Measurements from ENCODE around the gene LHFPL4.
"Not testable (repeated sequence)": the region's sequence is repeated elsewhere in the genome, so short reads cannot be mapped to it uniquely, and the experiment has no call there.

Gene LHFPL4

DNA sequence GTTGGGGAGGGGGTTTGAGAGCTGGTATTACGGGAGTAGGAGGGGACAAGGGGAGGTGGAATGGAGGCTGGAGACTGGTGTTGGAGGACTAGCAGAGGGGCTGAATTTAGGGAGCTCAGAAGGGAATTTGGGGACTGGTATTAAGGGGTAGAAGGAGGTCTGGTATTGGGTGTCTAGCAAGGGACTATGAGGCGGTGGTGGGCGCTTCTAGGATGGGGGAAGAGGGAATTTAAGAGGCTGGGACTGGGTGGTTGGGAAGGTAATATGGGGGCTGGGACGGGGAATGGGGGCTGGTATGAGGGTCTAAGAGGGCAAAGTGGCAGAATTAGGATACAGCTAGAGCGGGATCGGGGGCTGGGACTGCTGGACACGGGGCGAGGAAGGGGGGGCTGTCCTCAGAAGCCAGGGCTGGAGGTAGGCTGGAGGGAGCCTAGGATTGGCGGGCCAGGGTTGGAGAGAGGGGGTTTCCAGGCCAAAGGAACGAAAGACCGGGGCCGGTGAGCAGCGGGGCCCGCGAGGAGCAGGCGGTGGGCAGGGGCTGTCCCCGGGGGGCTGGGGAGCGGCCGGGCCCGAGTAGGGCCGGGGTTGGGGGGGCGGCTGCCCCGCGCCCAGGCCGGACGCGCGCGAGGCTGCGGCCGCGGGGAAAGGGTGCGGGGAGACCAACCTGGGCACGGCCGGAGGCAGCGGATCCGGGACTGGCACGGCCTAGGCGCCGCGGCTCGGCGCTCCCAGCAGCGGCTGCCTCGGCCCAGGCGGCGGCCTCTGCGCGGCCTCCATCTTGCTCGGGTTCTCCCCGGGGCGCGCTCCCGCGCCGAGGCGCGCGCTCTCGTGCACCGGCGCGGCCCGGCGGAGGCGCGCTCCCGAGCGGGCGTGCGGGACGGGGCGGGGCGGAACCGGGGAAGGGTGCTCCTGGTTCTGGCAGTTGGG, at the start of gene LHFPL4:
LHFPL4 (minus strand) TSS at position 802 of the 927 bp plus-strand sequence. CDS start 1,143 bp downstream, outside the sequence.
- Histone ChIP-seq H3K4me3 (no peak within 1 kb of the TSS), H3K9ac (no peak within 1 kb of the TSS), H3K27me3 (no peaks in the 10 kb centered on the region), H3K36me3 (no peaks in the 10 kb centered on the region), H3K9me3 (peaks cover 7% of the 10 kb centered on the region; the same call in 1 of the 2 replicates), H3K4me1 (no peaks in the 10 kb centered on the region), H3K27ac (no peak within 1 kb of the TSS), H4K20me1 (no peaks in the 10 kb centered on the region), H3K4me2 (no peak within 1 kb of the TSS)
- no peak for TF ChIP-seq Cebpa-rat (IDR thresholded peaks at IDR 0.05)

- H3K4me2 ChIP-seq: no peak overlapping the region
- H3K4me1 ChIP-seq: no peaks in the 10 kb centered on the region
- H4K20me1 ChIP-seq: no peaks in the 10 kb centered on the region
- H3K4me3 ChIP-seq: no peak overlapping the region
- H3K9me3 ChIP-seq: peaks cover 44% of the 10 kb centered on the region
- H3K36me3 ChIP-seq: no peaks in the 10 kb centered on the region
- no peak overlapping the region for H3K9ac ChIP-seq
- TF ChIP-seq Cebpa-rat (IDR thresholded peaks at IDR 0.05): no peak
- H3K27me3 ChIP-seq: no peaks in the 10 kb centered on the region
- no peak overlapping the region for H3K27ac ChIP-seq
These were observed 49.0 kb upstream of the LHFPL4 start for GRCh38 chr3:9602620-9603019.

DNA sequence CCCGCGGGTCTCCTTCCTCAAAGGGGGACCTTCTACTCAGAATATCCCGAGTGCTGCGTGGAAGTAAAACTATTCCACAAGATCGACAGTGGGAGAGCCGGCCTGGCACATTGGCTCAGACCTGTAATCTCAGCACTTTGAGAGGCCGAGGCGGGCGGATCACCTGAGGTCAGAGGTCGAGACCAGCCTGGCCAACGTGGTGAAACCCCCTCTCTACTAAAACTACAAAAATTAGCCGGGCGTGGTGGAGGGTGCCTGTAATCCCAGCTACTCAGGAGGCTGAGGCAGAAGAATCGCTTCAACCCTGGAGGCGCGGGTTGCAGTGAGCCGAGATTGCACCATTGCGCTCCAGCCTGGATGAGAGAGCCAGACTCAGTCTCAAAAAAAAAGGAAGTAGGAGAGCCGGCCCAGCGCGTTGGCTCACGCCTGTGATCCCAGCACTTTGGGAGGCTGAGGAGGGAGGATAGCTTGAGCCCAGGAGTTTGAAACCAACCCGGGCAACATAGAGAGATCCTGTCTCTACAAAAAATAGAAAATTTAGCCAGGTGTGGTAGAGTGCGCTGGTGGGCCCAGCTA, 47.5 kb upstream of the LHFPL4 start:
- H3K4me2 ChIP-seq, H3K27ac ChIP-seq, H3K4me1 ChIP-seq, H3K27me3 ChIP-seq, H3K36me3 ChIP-seq, H4K20me1 ChIP-seq, H3K9ac ChIP-seq, H3K4me3 ChIP-seq: not testable (repeated sequence)
- peaks cover 31% of the 10 kb centered on the region for H3K9me3 ChIP-seq

- no peak overlapping the region for H3K4me3 ChIP-seq
- no peaks in the 10 kb centered on the region for H3K4me1 ChIP-seq
- H4K20me1 ChIP-seq: no peaks in the 10 kb centered on the region
- peaks cover 26% of the 10 kb centered on the region for H3K9me3 ChIP-seq
- no peak overlapping the region for H3K4me2 ChIP-seq
- H3K9ac ChIP-seq: no peak overlapping the region
- H3K27me3 ChIP-seq: no peaks in the 10 kb centered on the region
- H3K27ac ChIP-seq: no peak overlapping the region
- TF ChIP-seq Cebpa-rat (IDR thresholded peaks at IDR 0.05): no peak
- H3K36me3 ChIP-seq: no peaks in the 10 kb centered on the region
These were observed 47.0 kb upstream of the LHFPL4 start for GRCh38 chr3:9600597-9600996.

DNA sequence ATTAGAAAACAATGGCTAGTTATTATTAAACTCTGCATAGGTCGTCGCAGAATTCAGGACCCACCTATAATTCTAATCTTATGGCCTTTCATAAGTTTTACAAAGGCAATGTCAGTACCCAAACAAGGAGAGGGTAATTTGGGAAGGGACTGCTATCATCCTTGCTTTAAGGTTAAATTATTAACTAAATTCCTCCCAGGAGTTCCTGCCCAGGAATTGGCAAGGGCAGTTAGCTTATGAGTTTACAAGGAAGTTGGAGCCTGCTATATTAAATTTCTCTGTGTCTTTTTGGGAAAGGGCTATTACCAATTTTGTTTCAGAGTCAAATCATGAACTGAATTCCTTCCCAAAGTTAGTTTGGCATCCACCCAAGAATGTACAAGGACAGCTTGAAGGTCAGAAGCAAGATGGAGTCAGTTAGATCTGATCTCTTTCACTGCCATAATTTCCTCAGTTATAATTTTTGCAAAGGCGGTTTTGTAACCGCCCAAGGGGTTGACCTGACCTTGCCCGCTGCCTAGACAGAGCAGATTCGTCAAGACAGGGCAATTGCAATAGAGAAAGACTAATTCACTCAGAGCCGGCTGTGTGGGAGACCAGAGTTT, 45.3 kb upstream of the LHFPL4 start:
- H3K9me3 ChIP-seq: 0 out of 2 replicates have a peak, but pooled peaks cover 10% of the 10 kb centered on the region
- no peak for TF ChIP-seq Cebpa-rat (IDR thresholded peaks at IDR 0.05)
- no peak overlapping the region for H3K9ac ChIP-seq
- H3K4me3 ChIP-seq: no peak overlapping the region
- H3K36me3 ChIP-seq: no peaks in the 10 kb centered on the region
- H3K4me1 ChIP-seq: no peaks in the 10 kb centered on the region
- H3K27ac ChIP-seq: no peak overlapping the region
- H3K27me3 ChIP-seq: no peaks in the 10 kb centered on the region
- H3K4me2 ChIP-seq: no peak overlapping the region
- H4K20me1 ChIP-seq: no peaks in the 10 kb centered on the region

- Histone ChIP-seq H3K27me3 (no peaks in the 10 kb centered on the region), H3K9me3 (peaks cover 16% of the 10 kb centered on the region; the same call in 1 of the 2 replicates), H3K27ac (no peak overlapping the region), H4K20me1 (no peaks in the 10 kb centered on the region), H3K4me2 (no peak overlapping the region), H3K9ac (no peak overlapping the region), H3K4me3 (no peak overlapping the region), H3K36me3 (no peaks in the 10 kb centered on the region), H3K4me1 (no peaks in the 10 kb centered on the region)
- no peak for TF ChIP-seq Cebpa-rat (IDR thresholded peaks at IDR 0.05)
These were observed 42.3 kb upstream of the LHFPL4 start for GRCh38 chr3:9595877-9596276.

DNA sequence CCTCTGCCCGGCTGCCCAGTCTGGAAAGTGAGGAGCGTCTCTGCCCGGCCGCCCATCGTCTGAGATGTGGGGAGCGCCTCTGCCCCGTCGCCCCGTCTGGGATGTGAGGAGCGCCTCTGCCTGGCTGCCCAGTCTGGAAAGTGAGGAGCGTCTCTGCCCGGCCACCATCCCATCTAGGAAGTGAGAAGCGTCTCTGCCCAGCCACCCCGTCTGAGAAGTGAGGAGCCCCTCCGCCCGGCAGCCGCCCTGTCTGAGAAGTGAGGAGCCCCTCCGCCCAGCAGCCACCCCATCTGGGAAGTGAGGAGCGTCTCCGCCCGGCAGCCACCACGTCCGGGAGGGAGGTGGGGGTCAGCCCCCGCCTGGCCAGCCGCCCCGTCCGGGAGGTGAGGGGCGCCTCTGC, 38.2 kb upstream of the LHFPL4 start:
- not testable (repeated sequence) for H3K27me3 ChIP-seq, H3K27ac ChIP-seq, H3K4me3 ChIP-seq, H3K9ac ChIP-seq, H4K20me1 ChIP-seq, H3K9me3 ChIP-seq, H3K36me3 ChIP-seq, H3K4me1 ChIP-seq, H3K4me2 ChIP-seq

GRCh38 chr3:9590282-9590791, 36.7 kb upstream of the LHFPL4 start:
- Histone ChIP-seq H3K9ac (no peak overlapping the region), H3K4me1 (no peaks in the 10 kb centered on the region), H3K4me3 (no peak overlapping the region), H3K9me3 (peaks cover 6% of the 10 kb centered on the region; the same call in 1 of the 2 replicates), H3K36me3 (no peaks in the 10 kb centered on the region), H3K27ac (no peak overlapping the region), H4K20me1 (no peaks in the 10 kb centered on the region), H3K4me2 (no peak overlapping the region), H3K27me3 (no peaks in the 10 kb centered on the region)
- TF ChIP-seq Cebpa-rat (IDR thresholded peaks at IDR 0.05): no peak

DNA sequence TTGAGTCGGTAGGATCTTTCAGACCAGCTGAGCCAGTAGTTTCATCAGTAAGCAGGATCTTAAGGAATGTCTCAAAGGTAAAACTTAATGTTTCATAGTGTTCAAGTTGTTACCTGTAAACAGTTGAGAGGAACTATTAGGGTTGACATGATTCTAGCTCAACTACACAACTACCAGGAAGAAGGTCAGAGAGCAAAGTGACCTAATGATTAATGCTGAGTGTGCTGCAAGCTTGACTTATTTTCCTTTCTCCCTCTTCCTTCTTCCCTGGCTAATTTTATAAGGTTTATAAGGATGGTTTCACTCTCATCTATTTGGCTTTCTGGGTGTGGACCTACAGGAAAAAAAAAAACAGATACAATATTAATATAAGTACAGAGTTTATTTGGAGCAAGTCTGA, 30.2 kb upstream of the LHFPL4 start:
- Histone ChIP-seq H3K27me3 (no peaks in the 10 kb centered on the region), H3K27ac (no peak overlapping the region), H3K4me3 (no peak overlapping the region), H3K4me1 (no peaks in the 10 kb centered on the region), H3K4me2 (no peak overlapping the region), H3K36me3 (no peaks in the 10 kb centered on the region), H3K9me3 (0 out of 2 replicates have a peak, but pooled peaks cover 5% of the 10 kb centered on the region), H3K9ac (no peak overlapping the region), H4K20me1 (no peaks in the 10 kb centered on the region)
- TF ChIP-seq Cebpa-rat (IDR thresholded peaks at IDR 0.05): no peak

- no peak for TF ChIP-seq Cebpa-rat (IDR thresholded peaks at IDR 0.05)
- H3K9ac ChIP-seq: no peak overlapping the region
- no peaks in the 10 kb centered on the region for H3K27me3 ChIP-seq
- H4K20me1 ChIP-seq: no peaks in the 10 kb centered on the region
- H3K4me1 ChIP-seq: no peaks in the 10 kb centered on the region
- H3K4me3 ChIP-seq: no peak overlapping the region
- H3K9me3 ChIP-seq: 0 out of 2 replicates have a peak, but pooled peaks cover 5% of the 10 kb centered on the region
- no peak overlapping the region for H3K27ac ChIP-seq
- no peak overlapping the region for H3K4me2 ChIP-seq
- H3K36me3 ChIP-seq: no peaks in the 10 kb centered on the region
These were observed 29.7 kb upstream of the LHFPL4 start for GRCh38 chr3:9583371-9583770.

All from BLaER1 (cell line).